GM19455 (cell line): Measurements from ENCODE around the gene NHLRC1.
"Not testable (repeated sequence)": the region's sequence is repeated elsewhere in the genome, so short reads cannot be mapped to it uniquely, and the experiment has no call there.

Experiments used
- ATAC-seq: cut with Tn5 transposase; IDR thresholded peaks from one replicate; pipeline ENCODE4 v1.9.1; 2021; ENCODE audit not compliant: unreplicated experiment

NHLRC1 gene

GRCh38 chr6:18122128-18123093 lies at the start of gene NHLRC1:
NHLRC1 (minus strand) TSS chr6:18122677; CDS start chr6:18122606, 71 bp downstream.
- ATAC-seq: peak; percentile 96

DNA sequence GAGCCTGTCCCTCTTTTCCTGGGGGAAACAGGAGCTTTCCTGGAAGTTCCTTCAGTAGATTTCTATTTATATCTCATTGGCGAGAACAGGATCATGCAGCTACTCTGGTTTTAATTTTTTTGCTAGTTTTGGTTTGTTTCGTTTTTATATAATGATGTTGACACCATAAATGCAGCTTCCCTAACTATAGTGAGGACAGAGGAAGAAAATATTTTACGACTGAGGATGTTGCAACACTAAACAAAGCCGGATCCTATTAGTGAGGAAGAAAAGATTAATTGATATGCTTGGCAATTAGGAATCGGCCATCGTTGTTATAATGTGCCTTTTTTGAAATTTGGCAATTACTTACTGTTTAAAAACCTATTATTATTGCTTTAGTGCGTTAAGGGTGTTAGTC lies 49.4 kb upstream of the NHLRC1 start:
- no peak for ATAC-seq

DNA sequence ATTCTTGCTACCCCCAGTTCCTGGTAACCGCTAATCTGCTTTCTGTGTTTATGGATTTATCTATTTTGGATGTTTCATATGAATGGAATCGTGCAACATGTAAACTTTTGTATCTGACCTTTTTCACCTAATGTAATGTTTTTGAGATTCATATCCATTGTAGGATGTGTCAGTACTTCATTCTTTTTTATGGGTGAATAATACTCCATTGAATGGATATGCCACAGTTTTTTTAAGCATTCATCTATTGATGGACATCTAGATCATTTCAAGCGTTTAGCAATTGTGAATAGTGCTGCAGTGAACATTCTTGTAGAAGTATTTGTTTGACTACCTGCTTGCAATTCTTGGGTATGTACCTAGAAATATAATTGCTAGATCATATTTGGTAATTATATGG lies 45.8 kb upstream of the NHLRC1 start:
- no peak for ATAC-seq

DNA sequence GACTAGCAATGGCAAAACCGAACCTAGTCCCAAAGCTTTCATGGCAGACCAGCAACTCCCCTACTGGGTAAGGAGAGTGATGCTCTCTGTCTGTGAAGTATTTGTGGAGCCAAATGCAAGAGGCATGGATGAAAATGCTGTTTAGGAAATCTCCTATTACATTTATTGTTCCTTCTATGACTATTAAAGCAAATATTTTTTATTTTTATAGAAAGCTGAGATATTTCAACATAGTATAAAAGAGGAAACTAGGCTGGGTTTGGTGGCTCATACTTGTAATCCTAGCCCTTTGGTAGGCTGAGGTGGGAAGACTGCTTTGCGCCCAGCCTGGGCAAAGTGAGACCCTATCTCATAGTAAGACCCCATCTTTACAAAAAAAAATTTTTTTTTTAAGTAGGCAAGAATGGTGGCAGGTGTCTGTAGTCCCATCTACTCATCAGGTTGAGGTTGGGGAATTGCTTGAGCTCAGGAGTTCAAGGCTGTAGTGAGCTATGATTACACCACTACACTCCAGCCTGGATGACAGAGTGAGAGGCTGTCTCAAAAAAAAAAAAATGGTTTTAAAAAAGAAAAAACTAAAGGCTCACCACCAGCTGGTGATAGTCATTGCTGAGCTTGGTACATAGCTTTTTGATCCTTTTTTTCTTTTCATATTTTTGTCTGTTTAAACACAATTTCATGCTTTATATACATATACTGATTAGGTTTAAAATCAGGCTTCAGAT lies 44.0 kb upstream of the NHLRC1 start:
- no peak for ATAC-seq

GRCh38 chr6:18165751-18166150 lies 43.3 kb upstream of the NHLRC1 start:
- no peak for ATAC-seq

- ATAC-seq: no peak
Measured at GRCh38 chr6:18162401-18162800, 39.9 kb upstream of the NHLRC1 start.

- no peak for ATAC-seq
Measured at GRCh38 chr6:18161431-18161830, 39.0 kb upstream of the NHLRC1 start.

- no peak for ATAC-seq
Measured at GRCh38 chr6:18160911-18161310, 38.4 kb upstream of the NHLRC1 start.

DNA sequence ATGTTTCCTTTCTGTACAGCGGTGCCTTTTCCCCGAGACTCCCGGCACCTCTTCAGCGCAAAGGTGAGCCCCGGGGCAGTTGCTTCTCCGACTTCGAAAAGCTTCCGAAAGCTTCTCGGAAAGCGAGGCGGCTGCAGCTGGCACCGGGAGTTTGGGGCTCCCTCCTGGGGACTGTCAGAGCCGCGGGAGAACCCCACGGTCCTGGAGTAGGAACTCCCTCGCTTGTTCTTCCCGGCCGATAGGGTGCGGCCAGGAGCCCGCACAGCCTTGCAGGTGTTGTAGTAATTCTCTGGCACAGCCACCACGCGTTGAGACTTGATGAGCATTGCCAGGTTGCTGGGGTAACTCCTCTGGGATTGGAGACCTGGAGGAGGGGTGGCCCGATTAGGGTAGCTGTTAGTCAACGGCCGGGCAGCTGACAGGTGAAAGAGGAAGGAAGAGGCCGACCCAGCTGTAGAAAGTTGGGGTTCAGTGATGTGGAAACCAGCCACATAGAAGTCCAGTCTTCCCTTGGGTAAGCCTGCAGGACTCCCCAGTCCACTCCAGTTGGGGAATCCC lies 33.5 kb upstream of the NHLRC1 start:
- ATAC-seq: peak; percentile 34

- peak; percentile 91 for ATAC-seq
Measured at GRCh38 chr6:18155150-18155863, 32.8 kb upstream of the NHLRC1 start, which contains the start of gene KDM1B. KDM1B (plus strand) TSS chr6:18155422; CDS start chr6:18159896, 4,474 bp downstream.

- ATAC-seq: peak; percentile 63
Measured at GRCh38 chr6:18154507-18155149, 32.2 kb upstream of the NHLRC1 start, which contains the start of gene TPMT. TPMT (minus strand) TSS chr6:18155077; CDS start chr6:18149127, 5,950 bp downstream.

DNA sequence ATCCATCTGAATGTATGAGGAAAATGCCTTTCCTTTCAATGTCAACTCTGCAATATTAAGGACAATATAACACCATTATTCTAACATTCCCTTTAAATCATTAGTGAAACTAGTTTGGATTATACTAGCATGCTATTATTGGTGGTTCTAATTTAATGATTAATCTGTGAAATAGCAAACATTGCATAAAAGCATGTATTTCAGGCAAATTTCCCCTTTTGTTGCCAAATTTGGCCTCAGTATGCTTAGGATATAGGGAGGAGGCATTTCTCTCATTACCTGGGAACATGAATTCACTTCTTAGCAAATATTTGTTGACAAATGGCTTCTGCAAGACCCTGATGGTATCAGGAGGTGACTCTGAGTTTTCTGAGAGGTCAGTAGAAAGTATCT lies 30.8 kb upstream of the NHLRC1 start:
- ATAC-seq: no peak

- ATAC-seq: no peak
Measured at GRCh38 chr6:18151801-18152200, 29.3 kb upstream of the NHLRC1 start.

DNA sequence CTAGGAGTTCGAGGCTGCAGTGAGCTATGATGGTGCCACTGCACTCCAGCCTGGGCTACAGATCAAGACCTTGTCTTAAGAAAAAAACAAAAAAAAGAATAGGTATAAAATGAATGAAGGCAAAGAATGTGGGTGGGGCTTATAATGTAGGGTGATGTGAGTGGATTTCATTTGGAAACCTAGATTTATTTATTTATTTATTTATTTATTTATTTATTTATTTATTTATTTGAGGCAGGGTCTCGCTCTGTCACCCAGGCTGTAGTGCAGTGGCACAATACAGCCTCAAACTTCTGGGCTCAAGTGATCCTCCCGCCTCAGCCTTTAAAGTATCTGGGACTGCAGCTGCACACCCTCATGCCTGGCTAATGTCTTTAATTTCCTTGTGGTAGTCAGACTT lies 28.9 kb upstream of the NHLRC1 start:
- not testable (repeated sequence) for ATAC-seq

- no peak for ATAC-seq
Measured at GRCh38 chr6:18148304-18149025, 26.0 kb upstream of the NHLRC1 start.

DNA sequence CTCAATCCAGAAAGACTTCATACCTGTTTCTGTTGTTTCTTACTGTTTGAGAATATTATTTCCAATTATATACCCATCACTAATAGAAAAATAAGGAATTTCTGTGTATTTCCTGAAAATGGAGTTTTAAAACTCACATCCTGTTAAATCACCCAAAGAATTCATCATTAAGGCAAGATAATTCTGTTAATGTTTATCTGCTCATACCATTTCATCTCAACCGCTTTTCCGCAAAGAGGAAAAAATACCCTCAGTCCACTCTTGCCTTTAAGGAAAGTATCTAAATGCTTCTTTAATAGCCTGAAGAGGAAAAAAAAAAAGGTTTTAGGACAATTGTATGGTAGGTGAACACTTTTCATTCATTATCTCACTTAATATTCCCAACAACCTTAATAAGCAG lies 25.1 kb upstream of the NHLRC1 start:
- no peak for ATAC-seq

- no peak for ATAC-seq
Measured at GRCh38 chr6:18147160-18147559, 24.7 kb upstream of the NHLRC1 start.

DNA sequence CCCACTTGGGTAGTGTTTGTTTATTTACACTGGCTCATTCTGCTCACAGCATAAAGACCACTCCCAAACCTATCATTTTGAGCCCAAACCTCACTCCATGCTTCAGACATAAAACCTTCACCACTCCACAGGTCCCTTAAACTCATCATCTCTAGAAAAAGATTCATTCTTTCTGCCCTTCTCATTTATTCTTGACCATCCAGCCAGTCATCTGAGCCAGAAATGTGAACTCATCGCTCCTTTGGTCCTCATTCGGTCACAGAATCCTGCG lies 20.0 kb upstream of the NHLRC1 start:
- ATAC-seq: no peak

DNA sequence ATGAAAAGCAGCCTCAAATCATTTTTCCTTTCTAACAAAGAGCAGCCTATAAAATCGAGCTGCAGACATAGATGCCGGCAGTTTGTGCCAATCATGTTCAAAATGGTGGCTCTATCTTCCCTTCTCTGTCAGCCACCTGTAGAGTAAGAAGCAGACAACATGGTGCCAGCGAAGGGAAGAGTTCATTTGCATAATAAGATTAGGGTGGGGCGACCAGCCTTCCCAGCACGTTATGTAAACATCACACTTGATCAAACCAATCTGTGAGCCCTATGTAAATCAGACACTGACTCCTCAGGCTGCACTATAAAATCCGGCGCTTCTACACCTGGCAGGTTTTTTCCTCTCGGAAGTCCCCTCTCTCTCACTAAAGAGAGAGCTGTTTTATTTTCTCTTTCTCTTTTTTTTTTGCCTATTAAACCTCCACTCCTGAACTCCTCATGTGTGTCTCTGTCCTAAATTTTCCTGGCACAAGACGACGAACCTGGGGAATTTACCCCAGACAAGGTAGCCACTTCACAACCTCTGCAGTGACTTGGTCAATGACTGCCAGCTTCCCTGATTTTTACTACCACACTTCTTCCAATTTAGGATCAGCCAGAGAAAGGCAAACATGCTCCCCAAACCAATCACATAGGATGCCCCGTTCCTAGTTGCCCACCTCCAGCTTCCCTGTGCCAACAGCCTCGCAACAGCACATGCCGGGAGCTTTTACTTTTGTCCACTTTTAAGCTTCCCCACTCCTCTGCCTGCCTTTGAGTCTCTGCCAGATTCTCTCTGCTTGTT lies 19.5 kb upstream of the NHLRC1 start:
- no peak for ATAC-seq
